Breast epithelium (tissue), 4 donors: Measurements from ENCODE around the gene FTCDNL1. TPM values are rescaled to one million over a fixed set of nuclear protein-coding genes. Genes with fewer than 3 reads are reported as not detected.

Experiments used
- DNase-seq, 2 donors: peaks; one replicate each; pipeline ENCODE4 v3.0.0-alpha.2; 2019; ENCODE audit warnings: low spot score in 2 of 2
- H3K27ac ChIP-seq, 2 donors: fragments of 200-600 bp; sonication (generic) in 1 of 2; one replicate each; pipeline ENCODE4 v1.5.1; 2016 to 2019; ENCODE audit warnings: mild to moderate bottlenecking in 1 of 2
- H3K27me3 ChIP-seq, 2 donors: fragments of 200-600 bp; sonication (generic) in 1 of 2; one replicate each; pipeline versions ENCODE4 v1.5.1 to v1.6.0; 2017 to 2019; ENCODE audit warnings: control low read depth in 1 of 2, mild to moderate bottlenecking in 1 of 2
- H3K36me3 ChIP-seq: fragments of 200-600 bp; one replicate; pipeline ENCODE4 v1.5.1; 2019
- H3K4me1 ChIP-seq, 2 donors: fragments of 200-600 bp; sonication (generic); one replicate each; pipeline ENCODE4 v1.5.1; 2016 to 2019; ENCODE audit warnings: control low read depth in 1 of 2
- H3K4me3 ChIP-seq, 3 donors: fragments of 200-600 bp; sonication (generic); 1 replicate in 2 of 3; 2 replicates in 1 of 3; pipeline ENCODE4 v1.5.1; 2016 to 2019; ENCODE audit warnings: mild to moderate bottlenecking in 3 of 3, moderate library complexity in 2 of 3
- H3K9me3 ChIP-seq, 2 donors: fragments of 200-600 bp; sonication (generic) in 1 of 2; one replicate each; pipeline ENCODE4 v1.5.1; 2016 to 2019; ENCODE audit warnings: control low read depth in 1 of 2
- CTCF ChIP-seq, 3 donors: fragments of 450-650 bp; IDR thresholded peaks; one replicate each; pipeline ENCODE4 v1.5.1; 2016 to 2017; ENCODE audit warnings: antibody characterized with exemption in 3 of 3, mild to moderate bottlenecking in 3 of 3, moderate library complexity in 3 of 3
- POLR2A ChIP-seq: fragments of 450-650 bp; IDR thresholded peaks from one replicate; pipeline ENCODE4 v1.6.1; 2016; ENCODE audit warnings: antibody characterized with exemption, mild to moderate bottlenecking, moderate library complexity
- POLR2AphosphoS5 ChIP-seq, 3 donors: sonication (generic); formaldehyde crosslinking; IDR thresholded peaks; one replicate each; pipeline ENCODE4 v1.6.1; 2017; ENCODE audit warnings: antibody characterized with exemption in 3 of 3
- intact Hi-C: fragments of 100-400 bp; cut with DNase I; formaldehyde crosslinking; loops from one replicate; pipeline ENCODE4 v1.15.1; 2023; ENCODE audit warnings: low total_unique reads
- total RNA-seq, 3 donors: library from RNA; depleted of rRNA; stranded (reverse); fragments of >200 nt; gene quantifications; one replicate each; pipeline ENCODE4 v1.1.0, GENCODE V29; 2016

The FTCDNL1 gene
- total RNA-seq, 3 donors from 2014 or later: 3.7 to 5.9 (median 5.2) TPM

GRCh38 chr2:199713746-199714145, 137.2 kb downstream of the FTCDNL1 start:
- TF ChIP-seq CTCF (IDR thresholded peaks at IDR 0.05) (no peak), POLR2AphosphoS5 (IDR thresholded peaks at IDR 0.05) (no peak), POLR2A (no peak)
- Histone ChIP-seq H3K9me3 (no peaks in the 10 kb centered on the region), H3K36me3 (no peaks in the 10 kb centered on the region), H3K4me1 (no peaks in the 10 kb centered on the region), H3K4me3 (no peak overlapping the region), H3K27ac (no peak overlapping the region), H3K27me3 (no peaks in the 10 kb centered on the region)
- intact Hi-C loops: no loop called here
- DNase-seq: no peak

- Histone ChIP-seq H3K9me3 (no peaks in the 10 kb centered on the region), H3K4me3 (no peak overlapping the region), H3K27me3 (no peaks in the 10 kb centered on the region), H3K36me3 (no peaks in the 10 kb centered on the region), H3K4me1 (no peaks in the 10 kb centered on the region), H3K27ac (no peak overlapping the region)
- intact Hi-C loops: no loop called here
- no peak for TF ChIP-seq POLR2AphosphoS5 (IDR thresholded peaks at IDR 0.05)
- TF ChIP-seq POLR2A: no peak
- no peak for TF ChIP-seq CTCF (IDR thresholded peaks at IDR 0.05)
- no peak for DNase-seq
Measured at GRCh38 chr2:199710551-199710950, 140.4 kb downstream of the FTCDNL1 start.

Other genes starting within 250 kb of the FTCDNL1 start
- 10 to 100 TPM; 12.7 to 19.2 (median 13.8) TPM for gene C2orf69, start 60.1 kb upstream of the FTCDNL1 start, total RNA-seq
- gene TYW5, start 104.3 kb upstream of the FTCDNL1 start, total RNA-seq: 10 to 100 TPM in 1 of 3 donors, 1 to 10 TPM in 2; 7.2 to 12.9 (median 9.8) TPM
- 10 to 100 TPM; 17.0 to 27.4 (median 26.6) TPM for gene MAIP1, start 104.4 kb upstream of the FTCDNL1 start, total RNA-seq